HG03025 (cell line): Measurements from ENCODE around the gene MID1.

Experiments
- ATAC-seq: cut with Tn5 transposase; IDR thresholded peaks from one replicate; pipeline ENCODE4 v1.9.1; 2021; ENCODE audit warnings: mild to moderate bottlenecking, moderate library complexity; ENCODE audit not compliant: unreplicated experiment, low FRiP score

Gene MID1

DNA sequence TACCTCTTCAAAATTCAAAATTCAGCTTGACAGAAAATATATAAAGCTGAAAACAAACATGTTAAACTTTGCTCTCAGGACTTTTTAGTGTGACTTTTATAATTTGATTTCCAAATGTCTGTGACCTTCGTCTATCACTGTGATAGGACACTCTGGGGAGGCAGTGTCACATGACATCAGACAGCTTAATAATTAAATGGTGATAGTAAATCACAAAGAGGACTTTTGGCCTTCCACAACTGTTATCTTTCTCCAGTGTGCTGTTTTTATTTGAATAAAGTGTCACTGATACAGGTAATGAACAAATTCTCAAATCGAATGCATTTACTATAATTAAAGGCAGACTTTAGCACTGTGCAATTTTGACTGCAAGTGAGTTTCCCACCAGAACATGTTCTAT, 83.1 kb downstream of the MID1 start:
- no peak for ATAC-seq

DNA sequence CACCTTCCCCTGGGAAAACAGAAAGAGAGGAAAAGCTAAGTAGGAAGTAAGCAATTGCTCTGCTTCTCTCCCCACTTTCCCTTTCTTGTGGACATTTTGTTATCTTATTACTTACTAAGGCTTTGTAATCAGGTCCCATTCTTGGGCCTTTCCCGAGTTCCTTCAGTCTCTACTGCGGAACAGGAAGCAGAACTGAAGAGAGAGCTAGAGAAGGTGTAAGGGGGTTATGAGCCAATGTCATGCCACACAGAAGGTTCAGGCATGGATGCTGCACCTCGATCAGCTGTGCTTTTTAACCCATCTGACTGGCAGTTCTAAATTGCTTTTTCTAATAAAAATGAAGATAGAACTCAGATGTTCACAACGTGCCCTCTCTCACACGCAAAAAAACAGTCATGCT, 83.6 kb downstream of the MID1 start:
- ATAC-seq: no peak

DNA sequence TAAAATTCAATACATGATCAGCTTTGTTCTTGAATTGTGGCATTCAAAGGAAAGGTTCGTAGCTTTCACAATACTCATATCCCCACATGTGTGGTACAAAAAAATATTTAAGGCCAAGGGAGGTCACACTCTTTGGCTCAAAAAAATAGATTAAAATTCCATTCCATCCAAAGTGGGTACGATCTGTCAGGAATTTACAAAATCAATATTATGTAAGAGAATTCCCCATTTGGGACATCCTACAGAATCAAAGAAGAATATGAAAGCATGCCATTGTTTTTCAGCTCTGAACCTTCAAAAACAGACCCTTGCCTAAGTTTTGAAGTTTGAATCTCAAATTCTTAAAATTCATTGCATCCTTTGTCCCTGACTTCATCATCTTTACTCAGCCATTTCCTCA, 85.8 kb downstream of the MID1 start:
- ATAC-seq: no peak

DNA sequence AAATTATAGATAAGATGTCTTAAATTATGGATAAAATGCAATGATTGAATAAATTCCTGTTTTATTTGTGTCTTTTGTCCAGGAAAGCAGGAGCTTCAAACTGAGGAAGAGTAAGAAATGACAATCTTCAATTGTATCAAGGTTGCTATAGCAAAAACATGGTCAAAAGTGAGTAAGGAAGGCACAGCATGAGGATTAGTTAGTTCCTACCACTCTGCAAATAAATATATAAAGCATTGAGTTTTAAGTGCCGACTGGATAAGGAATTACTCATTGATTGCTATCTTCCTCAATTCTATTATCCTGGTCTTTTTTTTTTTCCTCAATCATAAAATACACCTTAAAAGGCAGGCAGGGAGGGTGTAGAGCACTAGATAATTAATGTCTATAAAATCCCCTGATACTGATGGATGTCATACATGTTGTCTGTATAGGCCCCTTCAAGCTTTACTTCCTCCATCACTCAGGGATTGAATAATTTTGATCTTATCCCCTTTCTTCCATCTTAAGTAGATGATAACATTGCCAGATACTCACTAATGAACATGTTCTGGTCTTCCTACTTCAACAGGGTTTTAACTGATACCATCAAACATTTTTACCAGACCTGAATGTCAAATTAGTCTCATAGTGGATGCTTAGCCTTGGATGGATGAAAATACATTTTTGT, 86.6 kb downstream of the MID1 start:
- ATAC-seq: no peak

DNA sequence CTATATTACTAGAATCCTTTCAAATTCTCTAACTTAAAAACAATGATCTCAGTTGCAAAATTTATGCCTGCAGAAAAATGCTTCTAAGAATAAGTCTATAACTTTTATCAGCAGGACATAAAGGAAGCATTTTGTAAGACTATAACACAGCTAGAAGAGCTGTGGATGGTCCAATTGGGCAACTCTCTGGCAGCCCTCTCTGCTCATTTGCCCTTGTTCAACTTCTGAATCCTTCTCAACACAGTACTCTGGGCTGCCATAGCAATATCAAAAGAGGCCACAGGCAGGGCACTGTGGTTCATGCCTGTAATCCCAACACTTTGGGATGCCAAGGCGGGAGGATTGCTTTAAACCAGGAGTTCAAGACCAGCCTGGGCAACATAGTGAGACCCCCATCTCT, 88.5 kb downstream of the MID1 start:
- ATAC-seq: no peak

DNA sequence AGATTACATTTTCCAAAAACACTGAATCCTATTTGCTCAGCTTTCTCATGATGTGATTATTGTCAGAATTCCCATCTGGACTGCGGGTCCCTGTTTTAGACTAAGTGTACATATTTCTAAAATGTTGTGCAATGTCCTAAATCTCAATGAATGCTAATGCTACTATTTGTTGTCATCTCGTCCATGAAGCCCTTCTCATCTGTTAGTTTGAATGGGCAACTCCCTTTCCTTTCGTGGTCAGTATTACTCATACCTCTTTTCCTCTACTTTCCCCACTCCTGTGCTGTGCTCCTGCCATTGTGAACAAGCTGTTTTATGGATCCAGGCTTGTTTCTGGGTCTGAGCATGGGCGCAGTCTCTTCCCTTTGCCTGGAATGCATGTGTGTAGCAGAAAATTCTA, 91.0 kb downstream of the MID1 start:
- no peak for ATAC-seq

DNA sequence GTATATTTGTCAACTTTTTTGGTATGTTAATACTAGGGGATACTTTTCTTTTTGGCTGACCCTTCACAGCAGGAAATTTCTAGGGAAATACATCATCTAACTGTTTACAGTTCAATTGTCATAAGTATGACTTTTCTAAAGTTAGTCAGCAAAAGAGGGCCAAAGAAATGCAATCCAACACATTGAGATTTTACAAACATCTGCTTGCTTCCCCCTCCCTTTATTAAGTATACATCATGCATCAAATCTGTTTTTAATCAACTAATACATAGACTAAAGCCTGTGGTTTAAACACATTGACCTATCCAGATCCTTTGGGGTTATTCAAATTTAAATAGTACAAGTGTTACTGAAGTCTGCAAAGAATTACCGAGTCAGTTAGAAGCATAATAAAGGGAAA, 93.9 kb downstream of the MID1 start:
- no peak for ATAC-seq

DNA sequence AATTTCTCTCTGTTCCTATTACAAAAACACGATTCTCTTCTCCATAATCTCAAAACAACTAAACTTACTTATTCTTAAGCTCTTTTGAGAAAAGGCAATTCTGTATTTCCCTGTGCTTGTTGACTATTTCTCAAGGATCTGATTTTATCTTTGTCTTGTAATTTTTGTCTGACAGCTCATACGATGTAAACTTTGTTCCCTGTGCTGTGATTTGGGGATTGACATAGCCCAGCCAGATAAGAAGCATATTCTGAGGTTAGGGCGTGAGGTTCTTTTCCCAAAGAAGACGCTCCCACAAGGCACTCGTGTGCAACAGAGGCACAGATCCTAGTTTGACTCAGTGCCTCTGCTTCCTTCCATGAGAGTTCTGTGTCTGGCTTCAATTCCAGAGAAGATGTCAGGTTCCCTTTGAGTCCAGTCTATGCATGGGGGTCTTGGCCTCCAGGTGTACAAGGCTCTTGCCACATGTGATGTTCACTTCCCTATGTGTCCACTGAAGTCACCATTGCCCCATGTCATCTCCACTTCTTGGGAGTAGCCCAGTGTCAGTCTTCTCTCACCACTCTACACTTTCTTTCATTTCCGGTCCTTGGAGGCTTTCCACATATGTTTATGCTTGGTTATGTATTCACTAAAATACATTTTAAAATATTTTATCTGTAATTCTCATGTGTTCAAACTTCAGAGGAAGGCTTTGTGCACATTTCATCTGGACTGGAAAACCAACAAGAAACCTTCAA, 94.8 kb downstream of the MID1 start:
- ATAC-seq: no peak

DNA sequence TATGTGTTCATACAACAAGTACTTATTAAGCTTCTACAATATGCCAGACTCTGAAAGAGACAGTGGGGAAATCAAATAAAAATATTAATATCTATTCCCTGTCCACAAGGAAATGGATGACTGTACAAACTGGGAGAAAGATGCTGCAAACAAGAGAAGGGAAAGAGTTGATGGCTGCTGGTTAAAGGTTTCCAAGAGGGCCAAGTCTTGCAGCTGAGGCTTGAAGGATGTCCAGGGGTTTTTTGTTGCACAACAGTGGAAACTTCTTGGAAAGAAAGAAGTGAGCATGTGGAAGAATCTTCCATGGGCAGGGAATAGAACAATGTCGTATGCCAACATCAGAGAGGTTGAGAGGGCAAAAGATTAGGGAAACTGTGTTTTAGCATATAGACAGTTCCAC, 95.8 kb downstream of the MID1 start:
- ATAC-seq: no peak

DNA sequence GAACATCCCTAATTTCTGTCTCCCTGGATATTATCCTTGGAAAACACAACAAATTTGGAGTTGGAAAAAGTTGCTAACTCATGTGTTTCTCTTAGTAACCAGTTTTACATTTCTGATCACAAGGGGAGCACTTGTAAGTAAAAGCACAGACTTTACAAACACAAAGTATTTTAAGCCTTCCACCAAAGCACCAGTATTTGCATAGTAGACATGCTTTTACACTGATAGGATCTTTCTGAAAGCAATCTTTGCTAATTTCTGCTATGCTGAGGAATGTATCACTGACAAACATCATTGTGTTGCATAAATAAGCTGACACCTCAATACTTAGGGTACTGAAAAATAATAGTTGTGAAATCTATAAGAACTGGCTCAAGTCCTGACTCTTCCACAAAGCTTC, 100.6 kb downstream of the MID1 start:
- no peak for ATAC-seq

DNA sequence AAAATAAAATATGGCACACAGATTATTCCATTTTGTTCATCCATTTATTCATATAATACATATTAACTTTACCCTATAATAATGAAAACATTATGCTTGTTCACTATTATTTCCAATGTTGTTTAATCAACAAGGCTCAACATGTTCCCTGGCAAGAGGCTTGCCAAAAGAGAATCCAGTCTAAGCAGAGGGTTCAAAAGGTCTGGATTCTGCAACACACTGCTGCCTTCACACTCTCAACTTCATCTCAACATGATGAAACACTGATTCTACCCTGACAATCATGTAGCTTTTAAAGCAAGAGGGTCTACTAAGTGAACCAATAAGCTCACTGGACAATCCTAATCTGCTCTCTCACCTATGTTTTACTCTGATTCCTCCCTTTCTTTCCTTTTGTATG, 101.1 kb downstream of the MID1 start:
- no peak for ATAC-seq

DNA sequence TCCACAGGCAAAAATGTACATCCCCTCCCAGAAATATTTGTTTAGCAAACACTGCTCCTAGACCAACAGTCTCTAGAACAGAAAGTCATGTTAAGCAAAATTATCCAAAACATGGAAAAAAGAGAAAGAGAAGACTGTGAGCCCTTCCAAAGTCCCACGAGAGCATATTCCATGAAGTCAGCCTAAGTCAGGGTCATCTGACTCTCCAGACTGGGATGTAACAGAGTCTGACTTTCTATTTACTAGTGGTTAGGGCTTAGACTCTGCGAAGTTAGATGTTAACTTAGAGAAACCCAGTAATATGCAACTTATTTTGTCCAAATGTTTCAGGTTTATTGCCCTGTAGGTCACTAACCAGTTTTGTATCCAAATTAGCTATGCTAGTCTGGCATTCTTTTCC, 102.3 kb downstream of the MID1 start:
- no peak for ATAC-seq

DNA sequence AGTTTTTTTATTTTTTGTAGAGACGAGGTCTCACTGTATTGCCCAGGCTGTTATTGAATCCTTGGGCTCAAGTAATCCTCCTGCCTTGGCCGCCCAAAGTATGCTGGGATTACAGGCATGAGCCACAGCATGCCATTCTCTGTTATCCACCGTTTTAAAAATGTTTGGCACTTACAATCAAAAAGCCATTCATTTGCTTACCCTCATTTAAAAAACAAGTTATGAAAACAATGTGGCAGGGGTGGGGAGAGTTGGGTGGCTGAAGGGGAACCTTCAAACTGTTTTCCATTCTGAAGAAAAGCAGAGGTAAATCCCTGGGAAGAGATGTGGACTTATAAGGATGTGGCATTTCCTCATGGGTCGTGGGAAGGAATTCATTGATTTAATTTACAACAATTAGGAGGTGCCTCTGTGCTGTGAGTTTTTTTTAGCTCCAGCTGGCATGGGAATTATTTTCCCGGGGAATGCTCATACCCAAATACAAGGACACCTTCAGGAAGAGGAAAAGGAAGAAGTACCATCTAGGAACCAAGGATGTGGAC, 103.5 kb downstream of the MID1 start:
- no peak for ATAC-seq

DNA sequence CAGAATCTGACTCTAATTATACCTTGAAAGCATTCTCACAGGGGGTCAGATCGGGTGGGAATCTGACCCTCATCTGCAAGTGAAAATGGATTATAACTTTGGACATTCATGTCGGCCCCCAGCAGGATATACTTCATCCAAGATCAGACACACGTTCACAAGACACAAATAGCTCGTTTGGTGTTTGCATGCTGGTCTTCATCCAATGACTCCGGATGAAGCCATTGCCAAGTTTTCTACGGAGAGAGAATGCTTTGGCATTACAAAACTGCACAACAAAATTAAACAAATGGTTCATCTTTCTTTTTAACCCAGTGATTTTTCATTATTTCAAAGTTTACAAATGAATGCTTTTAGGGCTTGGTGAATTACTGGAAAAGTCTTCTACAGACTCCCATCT, 105.5 kb downstream of the MID1 start:
- ATAC-seq: no peak

DNA sequence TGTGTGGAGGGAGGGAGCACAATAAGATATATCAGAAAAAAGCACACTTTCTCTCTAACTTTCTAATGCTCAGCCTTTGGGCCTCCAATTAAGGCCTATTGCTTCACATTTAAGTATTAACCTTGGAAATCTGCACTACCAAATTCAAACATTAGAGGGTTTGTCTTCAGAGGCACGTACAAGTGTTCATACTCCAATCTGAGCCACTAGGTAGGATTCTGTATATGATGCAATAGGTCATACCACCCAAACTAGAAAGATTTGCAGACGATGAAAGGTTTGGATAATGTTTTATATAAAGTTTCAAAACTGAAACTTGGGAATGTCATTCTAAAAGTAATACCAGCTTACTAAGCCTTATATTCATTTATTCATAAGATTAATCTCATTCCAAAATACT, 106.4 kb downstream of the MID1 start:
- ATAC-seq: no peak

DNA sequence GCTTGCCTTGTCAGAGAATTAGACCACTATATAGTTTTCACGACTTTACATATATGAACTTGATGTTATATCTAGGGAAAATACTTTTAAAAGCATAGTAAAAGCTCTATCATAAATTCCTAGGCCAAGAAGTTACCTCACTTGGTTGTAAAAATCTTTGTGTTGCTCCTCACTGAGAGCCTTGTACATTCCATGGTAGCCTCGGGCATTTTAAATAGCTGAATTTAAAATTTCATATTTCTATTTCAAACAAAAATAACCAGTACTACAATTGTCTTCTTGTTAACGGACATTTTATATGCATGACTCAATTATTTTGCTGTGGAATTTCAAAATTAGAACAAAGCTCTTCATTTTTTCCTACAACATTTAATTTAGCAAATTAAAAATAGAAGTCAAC, 107.6 kb downstream of the MID1 start:
- no peak for ATAC-seq

DNA sequence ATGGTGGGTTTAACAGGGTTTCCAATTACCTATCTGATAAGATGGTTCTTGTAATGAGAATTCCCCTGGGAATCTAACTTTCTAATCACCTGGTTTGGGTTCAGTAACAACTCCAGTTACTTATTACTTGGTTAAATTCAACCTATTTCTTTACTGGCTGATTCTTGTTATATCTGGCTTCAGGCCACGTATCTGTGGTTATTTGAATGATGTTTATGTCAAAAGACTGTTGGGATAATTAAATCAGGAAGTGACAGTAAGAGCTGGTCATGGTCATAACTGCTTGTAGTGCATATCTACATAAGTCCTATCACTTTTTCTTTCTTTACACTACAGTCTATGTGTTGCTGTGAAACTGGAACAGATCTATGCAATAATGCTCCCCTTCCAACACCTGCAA, 108.1 kb downstream of the MID1 start:
- no peak for ATAC-seq

DNA sequence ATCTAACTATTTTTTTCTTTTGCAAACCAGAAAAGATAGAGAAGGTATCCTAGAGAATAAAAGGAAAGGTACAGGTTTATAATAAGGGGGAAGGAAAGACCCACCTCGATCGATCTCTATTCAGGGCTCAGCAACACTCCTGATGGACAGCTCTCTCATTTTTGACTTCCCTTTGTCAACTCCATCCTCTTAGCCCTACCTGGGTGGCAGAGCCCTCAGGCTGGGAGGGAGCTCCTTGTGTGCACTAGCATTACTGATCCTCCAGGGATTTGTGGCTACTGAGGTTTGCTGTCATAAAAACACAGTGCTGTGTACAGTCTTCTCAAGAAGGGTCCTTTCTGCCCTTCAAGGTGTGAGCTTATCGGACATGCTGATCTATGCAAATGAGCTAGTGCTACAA, 111.0 kb downstream of the MID1 start:
- no peak for ATAC-seq

DNA sequence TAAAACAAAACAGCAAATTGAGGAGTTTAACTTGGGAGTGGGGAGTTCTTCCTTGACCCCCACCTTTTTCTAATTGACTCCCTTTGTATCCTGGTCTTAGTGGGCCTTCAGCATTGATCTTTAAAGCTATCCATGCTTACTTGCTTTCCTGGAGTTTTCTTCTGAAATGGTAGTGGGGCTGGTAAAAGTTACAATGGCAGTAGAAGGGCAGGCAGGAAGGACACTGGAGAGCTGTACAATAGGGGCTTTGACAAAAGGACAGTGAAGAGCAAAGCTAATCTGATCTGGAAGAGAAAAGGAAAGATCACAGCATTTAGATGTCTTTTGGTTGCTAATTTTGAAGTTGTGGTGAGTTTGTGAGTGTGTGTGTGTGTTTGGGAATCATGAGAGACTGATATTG, 111.5 kb downstream of the MID1 start:
- no peak for ATAC-seq

DNA sequence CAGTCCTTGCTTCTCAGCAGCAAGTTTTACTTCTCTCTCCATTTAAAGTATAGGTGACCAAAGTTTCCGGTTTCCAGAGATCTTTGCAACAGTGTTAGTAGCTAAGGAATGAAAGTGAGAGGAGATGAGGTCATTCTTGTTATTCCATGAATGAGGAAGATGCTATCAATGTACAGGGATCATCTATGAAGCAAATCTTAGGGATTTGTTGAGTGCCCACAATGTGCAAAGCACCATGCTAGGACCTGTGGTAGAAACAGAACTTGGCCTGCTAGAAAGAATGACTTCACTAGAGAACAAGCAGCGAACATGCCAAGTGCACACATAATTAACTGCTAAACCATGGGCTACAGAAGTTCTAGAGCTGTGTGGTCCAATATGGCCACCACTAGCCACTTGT, 112.5 kb downstream of the MID1 start:
- ATAC-seq: no peak

DNA sequence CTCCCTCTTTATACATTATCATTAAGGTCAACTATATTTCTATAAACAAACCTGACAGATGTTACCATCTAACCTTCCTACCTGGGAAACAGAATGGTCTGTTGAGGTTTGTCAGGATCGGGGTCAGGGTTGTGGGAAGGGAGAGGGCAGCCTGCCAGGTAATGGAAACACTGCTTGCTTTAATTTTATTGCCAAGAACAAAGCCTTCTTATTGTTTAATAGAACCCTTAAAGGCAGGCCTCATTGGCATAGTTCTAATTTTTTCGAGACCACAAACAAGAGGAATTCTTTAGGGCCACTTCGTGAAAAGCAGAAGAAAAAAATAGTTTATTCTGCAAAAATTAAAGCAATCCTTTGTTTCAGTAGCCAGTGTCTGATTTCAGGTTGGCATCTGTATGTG, 113.2 kb downstream of the MID1 start:
- no peak for ATAC-seq

DNA sequence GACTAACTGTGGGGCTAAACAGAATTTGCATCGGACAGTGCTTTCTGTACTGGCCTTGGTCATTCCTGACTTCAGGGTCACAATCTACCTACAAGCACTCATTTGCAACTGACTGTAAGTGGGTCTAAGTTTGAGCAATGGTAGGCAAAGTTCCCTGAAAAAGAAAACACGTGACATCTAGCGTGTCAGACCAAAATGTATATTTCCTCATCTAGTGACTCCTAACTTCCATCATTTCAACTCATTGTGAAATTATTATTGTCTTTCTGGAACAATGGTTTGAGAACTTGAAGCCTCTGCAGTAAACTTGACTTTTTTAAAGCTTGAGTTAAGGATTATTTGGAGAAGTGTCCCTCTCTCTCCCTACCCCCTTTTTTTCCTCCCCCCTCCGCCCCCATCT, 113.6 kb downstream of the MID1 start:
- ATAC-seq: no peak
